GM19025 (cell line): ENCODE data around the gene RECK.
"Not testable (repeated sequence)": the region's sequence is repeated elsewhere in the genome, so short reads cannot be mapped to it uniquely, and the experiment has no call there.

Source experiments
- ATAC-seq: cut with Tn5 transposase; IDR thresholded peaks from one replicate; pipeline ENCODE4 v1.9.1; 2021; ENCODE audit warnings: mild to moderate bottlenecking, low read depth, moderate library complexity; ENCODE audit not compliant: unreplicated experiment

The RECK gene

DNA sequence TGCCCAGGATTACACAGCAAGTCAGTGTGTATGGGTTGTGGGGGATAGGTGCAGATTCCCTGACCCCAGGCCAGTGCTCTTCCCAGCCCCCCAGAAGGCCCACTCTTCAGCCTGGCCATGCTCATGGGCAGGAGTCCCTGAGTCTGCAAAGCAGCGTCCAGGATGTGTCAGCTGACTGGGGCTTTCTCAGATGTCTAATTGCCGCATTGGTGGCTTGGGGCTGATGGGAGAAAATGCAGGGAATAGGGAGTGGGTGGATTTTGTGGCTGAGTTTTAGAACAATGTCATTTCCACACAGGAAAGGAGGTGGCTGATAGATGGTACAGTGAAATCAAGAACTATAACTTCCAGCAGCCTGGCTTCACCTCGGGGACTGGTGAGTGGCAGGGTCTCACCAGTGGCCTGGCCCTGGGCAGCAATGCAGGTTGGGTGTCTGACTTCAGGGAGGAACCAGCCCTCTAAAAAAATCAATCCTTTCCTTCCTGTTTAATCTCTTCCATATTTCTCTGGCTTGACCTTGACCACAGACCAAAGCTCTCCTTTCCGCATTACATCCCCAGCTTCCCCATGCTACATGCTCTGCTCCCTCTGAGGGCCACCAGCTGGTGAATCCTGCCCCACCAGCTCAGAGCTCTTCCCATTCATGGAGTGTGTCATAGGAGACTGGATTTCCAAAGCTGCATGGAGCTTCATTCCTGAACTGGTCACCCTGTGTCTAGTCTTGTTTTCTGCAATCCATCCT lies 114.0 kb downstream of the RECK start:
- ATAC-seq = no peak

GRCh38 chr9:36151316-36152210 lies 114.8 kb downstream of the RECK start:
- peak; percentile 82 for ATAC-seq

GRCh38 chr9:36152741-36153438 lies 116.2 kb downstream of the RECK start:
- ATAC-seq = no peak

GRCh38 chr9:36153746-36154145 lies 117.0 kb downstream of the RECK start:
- ATAC-seq = no peak

DNA sequence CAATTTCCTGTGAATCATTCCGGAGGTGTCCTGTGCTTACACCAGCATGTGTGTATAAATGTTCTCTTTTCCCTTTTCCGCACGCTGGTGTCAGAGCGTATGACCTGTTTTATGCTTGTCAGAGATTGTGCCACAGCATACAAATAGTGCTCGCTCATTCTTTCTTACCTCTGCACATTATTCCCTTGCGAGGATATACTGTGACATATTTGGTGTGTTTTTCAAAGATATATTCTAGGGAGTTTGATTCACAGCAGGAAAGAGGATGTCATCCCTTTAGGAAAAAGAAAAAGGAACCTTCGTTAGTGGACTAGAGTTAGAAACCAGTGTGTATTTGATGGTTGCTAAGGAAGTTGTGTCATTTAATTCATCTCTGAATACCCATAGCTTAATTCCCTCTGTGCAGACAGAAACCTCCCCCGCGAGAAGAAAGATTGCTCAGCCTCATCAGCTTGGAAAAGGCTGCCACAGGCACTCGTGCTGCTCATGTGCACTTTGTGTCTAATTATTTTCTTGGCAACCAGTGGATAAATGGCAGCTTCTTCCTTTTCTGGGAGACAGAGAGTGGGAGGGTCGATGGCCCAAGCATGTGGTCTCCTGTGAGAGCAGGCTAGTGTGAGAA lies 117.7 kb downstream of the RECK start:
- ATAC-seq = no peak

GRCh38 chr9:36156116-36156515 lies 119.4 kb downstream of the RECK start:
- ATAC-seq = no peak

- ATAC-seq = no peak
Measured at GRCh38 chr9:36158122-36158521, 121.4 kb downstream of the RECK start.

- ATAC-seq = no peak
Measured at GRCh38 chr9:36158917-36159316, 122.2 kb downstream of the RECK start.

- ATAC-seq = not testable (repeated sequence)
Measured at GRCh38 chr9:36159509-36159908, 122.8 kb downstream of the RECK start.

GRCh38 chr9:36160126-36160525 lies 123.4 kb downstream of the RECK start:
- not testable (repeated sequence) for ATAC-seq

DNA sequence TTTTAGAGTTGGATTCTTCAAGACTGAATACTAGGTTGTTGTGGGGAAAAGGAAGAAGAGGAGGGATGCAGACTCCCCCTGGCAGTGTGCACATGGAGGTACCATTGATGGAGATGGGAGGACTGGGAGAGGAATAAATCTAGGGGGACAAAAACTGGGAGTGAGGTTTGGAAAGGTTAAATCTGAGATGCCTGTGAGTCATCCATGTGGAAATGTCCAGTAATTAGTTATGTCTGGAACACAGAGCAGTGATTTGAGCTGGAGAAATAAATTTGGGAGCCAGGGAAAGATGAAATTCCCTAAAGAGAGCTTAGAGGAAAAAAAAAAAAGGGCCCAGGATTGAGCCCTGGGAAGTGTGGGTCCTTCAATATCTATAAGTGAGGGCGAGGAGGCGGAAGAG lies 124.5 kb downstream of the RECK start:
- no peak for ATAC-seq

DNA sequence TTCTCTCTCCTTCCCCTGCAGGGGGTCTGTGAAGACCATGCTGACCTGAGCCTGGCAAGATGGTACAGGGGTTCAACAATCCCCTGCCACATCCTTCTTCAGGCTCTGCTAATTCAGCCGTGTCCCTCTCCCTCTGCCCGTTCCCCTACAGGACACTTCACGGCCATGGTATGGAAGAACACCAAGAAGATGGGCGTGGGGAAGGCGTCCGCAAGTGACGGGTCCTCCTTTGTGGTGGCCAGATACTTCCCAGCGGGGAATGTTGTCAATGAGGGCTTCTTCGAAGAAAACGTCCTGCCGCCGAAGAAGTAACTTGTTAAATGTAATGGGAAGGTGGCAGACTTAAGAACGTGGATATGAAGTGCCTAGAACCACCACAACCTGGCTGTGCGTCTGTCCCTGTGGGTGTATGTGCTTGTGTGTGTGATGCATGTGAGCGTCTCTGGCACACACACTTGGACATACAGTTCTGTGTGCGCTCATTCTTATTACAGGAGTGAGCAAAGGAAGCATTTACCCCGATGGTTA lies 125.6 kb downstream of the RECK start:
- no peak for ATAC-seq

DNA sequence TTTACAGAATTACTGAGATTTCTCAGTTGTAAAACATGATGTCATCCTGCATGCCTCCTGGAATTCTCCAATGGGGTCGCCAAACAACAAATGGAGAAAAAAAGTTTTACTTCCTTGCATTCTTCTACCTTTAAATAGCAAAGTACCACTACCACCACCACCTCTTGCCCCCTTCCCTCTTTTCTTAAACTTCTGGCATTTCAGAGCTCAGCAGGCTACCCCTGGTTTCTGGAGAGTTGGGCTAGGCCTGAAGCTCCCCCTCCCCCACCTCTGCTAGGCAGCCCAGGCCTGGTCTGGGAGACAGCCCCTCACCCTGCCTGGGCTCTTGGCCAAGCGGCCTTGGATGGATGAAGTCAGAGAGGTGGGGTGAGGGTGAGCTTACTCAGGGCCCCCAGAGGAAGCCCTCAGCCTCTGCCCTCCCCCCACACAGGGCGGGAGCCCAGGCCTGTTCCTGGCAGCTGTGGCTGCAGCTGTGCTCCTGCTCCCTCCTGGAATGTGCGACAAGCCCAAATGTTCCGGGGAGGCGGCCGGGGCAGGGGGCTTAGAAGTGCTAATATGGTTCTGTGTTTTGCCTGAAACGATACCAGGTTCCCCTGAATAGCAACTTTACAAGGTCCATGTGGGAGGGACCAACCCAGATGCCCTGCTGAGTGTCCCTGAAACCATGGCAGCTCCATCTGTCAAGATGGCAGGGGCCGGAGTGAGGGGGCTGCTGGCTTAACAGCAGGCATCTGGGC lies 126.5 kb downstream of the RECK start:
- no peak for ATAC-seq

DNA sequence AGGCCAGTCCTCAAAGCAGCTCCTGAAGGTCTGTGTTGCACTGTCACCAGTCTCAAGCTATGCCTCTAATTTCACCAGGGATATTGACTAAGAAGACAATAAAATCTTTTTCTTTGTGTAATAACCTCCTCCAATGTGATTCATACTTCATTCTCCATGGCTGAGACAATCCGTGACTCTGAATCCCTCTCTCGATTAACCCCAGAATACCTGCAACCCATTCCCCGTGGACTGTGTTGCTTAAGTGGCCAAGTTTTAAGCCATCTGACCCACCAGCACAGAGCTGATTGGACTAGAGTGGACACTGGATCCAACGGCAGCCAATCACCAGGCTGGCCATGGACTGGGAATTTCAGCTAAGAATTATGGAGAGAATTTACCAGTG lies 127.1 kb downstream of the RECK start:
- no peak for ATAC-seq

GRCh38 chr9:36164372-36164771 lies 127.7 kb downstream of the RECK start:
- no peak for ATAC-seq

DNA sequence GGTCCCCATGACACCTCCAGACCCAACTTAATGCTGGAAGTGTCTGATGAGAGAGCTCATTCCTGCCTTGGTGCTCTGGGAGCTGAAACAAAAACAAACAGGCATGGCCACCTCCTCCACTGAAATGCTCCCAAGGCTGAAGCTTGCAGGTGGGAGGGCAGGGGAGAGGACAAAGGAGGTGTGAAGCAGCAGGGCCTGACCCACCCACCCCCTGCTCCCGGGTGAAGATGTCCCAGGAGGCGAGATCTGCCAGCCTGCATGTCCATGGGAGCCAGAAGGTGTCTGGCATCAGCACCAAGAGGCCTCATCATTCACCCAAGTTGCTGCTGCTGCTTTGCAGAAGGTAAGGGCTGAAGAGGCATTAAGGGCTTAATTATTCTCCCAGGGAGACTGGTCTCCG lies 128.3 kb downstream of the RECK start:
- ATAC-seq = no peak

DNA sequence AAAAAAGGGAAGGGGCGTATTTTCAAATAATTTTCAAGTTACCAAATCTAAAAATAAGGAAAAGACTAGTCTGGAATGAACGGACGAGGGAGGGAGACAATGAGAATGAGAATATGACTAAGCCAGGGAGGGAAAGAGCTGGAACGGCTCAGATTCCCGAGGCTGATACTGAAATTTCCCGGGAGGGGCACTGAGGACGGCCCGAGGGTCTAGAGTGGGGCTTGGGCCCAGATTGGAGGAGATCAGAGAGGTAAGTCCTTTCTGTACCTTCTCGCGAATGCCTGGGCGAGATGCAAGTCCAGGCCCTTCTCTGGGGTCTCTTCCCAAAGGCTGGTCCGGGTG lies 129.1 kb downstream of the RECK start:
- ATAC-seq = no peak

DNA sequence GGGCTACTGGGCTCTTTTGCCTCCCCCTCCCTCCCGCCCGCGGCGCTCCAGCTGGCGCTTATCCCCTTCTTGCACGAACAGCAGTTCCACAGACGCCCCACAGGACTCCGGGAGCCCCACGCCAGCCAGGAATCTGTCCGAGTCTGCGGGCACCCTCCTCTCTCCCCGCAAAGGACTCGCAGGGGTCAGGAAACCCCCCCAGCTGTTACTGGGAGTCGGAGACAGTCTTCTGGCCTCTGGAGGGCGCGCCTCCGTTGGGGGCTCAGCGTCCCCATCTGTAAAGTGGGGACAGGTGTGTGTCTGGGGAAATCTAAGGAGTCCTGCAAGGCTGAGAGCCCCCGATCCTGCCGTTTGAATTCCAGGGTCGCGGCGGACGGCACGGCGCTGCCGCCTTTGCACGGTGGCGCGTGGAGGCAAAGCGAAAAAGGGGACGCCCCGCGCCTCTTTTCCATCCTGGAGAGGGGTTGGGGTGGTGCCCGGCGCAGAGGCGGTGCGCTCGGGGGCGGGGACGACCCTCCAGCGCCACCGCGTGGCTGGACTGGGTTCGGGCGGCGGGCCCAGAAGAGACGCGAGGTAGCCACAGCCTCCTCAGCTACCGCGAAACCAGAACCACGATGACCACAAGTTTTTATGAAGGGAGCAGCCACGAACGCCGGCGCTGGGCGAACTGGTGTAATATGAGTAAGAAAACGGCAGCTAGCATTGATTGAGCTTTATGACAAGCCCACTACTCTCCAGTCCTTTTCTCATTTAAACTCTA lies 129.6 kb downstream of the RECK start:
- peak; percentile 80 for ATAC-seq

DNA sequence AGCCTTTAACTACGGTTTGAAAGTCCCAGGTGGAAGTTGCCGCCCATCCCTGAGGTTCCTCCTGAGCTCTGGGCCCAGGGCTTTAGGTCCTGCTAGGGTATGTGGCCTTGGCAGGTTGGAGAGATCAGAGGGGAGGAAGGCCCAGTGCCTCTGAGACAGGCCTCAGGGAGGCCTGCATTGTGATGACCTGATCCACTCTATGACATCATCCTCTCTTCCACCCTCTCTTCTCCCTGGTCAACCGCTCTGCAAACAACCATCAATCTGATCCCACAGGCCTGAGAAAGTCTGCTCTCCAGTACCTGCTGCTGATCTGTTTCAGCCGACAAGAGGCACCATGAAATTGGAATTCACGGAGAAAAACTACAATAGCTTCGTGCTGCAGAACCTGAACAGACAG lies 132.5 kb downstream of the RECK start, which contains the start of gene CCIN:
Gene CCIN (plus strand): TSS at position 223 of the 400 bp plus-strand sequence. CDS start 115 bp downstream, at position 338.
- no peak for ATAC-seq
